IPS-18a (cell line): ENCODE data around the gene SLC8A2.

Experiments used
- H3K27ac ChIP-seq: one replicate; pipeline ENCODE4 v1.5.1; 2013; ENCODE audit warnings: low read length
- H3K27me3 ChIP-seq: one replicate; pipeline ENCODE4 v1.6.1; 2013; ENCODE audit warnings: mild to moderate bottlenecking, low read length; ENCODE audit not compliant: control insufficient read depth, insufficient read depth
- H3K36me3 ChIP-seq: one replicate; pipeline ENCODE4 v1.6.1; 2013; ENCODE audit warnings: low read depth, low read length; ENCODE audit not compliant: control insufficient read depth
- H3K4me1 ChIP-seq: one replicate; pipeline ENCODE4 v1.6.1; 2013; ENCODE audit warnings: low read depth, low read length; ENCODE audit not compliant: control insufficient read depth
- H3K4me3 ChIP-seq: one replicate; pipeline ENCODE4 v1.5.1; 2013; ENCODE audit warnings: low read length
- H3K9ac ChIP-seq: one replicate; pipeline ENCODE4 v1.6.1; 2013; ENCODE audit warnings: mild to moderate bottlenecking, low read length, moderate library complexity
- H3K9me3 ChIP-seq: one replicate; pipeline ENCODE4 v1.6.1; 2013; ENCODE audit warnings: low read depth, low read length; ENCODE audit not compliant: control insufficient read depth

SLC8A2 gene

GRCh38 chr19:47378246-47378645, 93.4 kb downstream of the SLC8A2 start:
- no peaks in the 10 kb centered on the region for H3K9me3 ChIP-seq
- no peak overlapping the region for H3K27ac ChIP-seq
- H3K27me3 ChIP-seq, result no peaks in the 10 kb centered on the region
- H3K9ac ChIP-seq, result no peak overlapping the region
- no peak overlapping the region for H3K4me3 ChIP-seq
- peaks cover 71% of the 10 kb centered on the region for H3K36me3 ChIP-seq
- no peaks in the 10 kb centered on the region for H3K4me1 ChIP-seq
